SK-N-SH (cell line): ENCODE measurements around the gene LRRTM2.

ENCODE experiments used
- EP300 ChIP-seq, 2 experiments: IDR thresholded peaks; 2 replicates each; pipeline versions ENCODE4 v1.4.0 to v1.6.1; 2012; ENCODE audit warnings: borderline replicate concordance in 1 of 2, low read depth in 1 of 2, low read length in 1 of 2
- EZH2phosphoT487 ChIP-seq: fragments of 200-600 bp; sonication (generic); IDR thresholded peaks from 2 replicates; pipeline ENCODE4 v1.6.1; 2017; ENCODE audit warnings: low read depth, mixed run types, mild to moderate bottlenecking, antibody characterized with exemption, moderate library complexity, borderline replicate concordance
- JUND ChIP-seq: IDR thresholded peaks from 2 replicates; pipeline ENCODE4 v1.4.0; 2012
- NRF1 ChIP-seq: IDR thresholded peaks from 2 replicates; pipeline ENCODE4 v1.6.1; 2012; ENCODE audit warnings: low read depth, mild to moderate bottlenecking, low read length
- POLR2AphosphoS5 ChIP-seq: IDR thresholded peaks from 2 replicates; pipeline ENCODE4 v1.6.1; 2012; ENCODE audit warnings: low read depth, low read length
- RAD21 ChIP-seq: IDR thresholded peaks from 2 replicates; pipeline ENCODE4 v1.6.1; 2012; ENCODE audit warnings: mild to moderate bottlenecking, low read length
- TAF1 ChIP-seq: IDR thresholded peaks from 2 replicates; pipeline ENCODE4 v1.6.1; 2012; ENCODE audit warnings: low read depth, mild to moderate bottlenecking, low read length, moderate library complexity, borderline replicate concordance
- YY1 ChIP-seq: IDR thresholded peaks from 2 replicates; pipeline ENCODE4 v1.4.0; 2012; ENCODE audit warnings: low read depth, mild to moderate bottlenecking
- TF ChIP-seq, protein P1 (sequence below): fragments of 200-600 bp; sonication (generic); IDR thresholded peaks from 2 replicates; pipeline ENCODE4 v1.6.1; 2017; ENCODE audit warnings: antibody characterized with exemption, mild to moderate bottlenecking, moderate library complexity
- TF ChIP-seq, protein P2 (sequence below): IDR thresholded peaks from 2 replicates; pipeline ENCODE4 v1.4.0; 2012; ENCODE audit warnings: low read depth, borderline replicate concordance
- TF ChIP-seq, protein P3 (sequence below): IDR thresholded peaks from 2 replicates; pipeline ENCODE4 v1.4.0; 2012; ENCODE audit warnings: low read depth
- TF ChIP-seq, protein P4 (sequence below): fragments of 150-350 bp; IDR thresholded peaks from 2 replicates; pipeline ENCODE4 v1.6.1; 2016; ENCODE audit warnings: mild to moderate bottlenecking, low read depth, low read length

DNA sequence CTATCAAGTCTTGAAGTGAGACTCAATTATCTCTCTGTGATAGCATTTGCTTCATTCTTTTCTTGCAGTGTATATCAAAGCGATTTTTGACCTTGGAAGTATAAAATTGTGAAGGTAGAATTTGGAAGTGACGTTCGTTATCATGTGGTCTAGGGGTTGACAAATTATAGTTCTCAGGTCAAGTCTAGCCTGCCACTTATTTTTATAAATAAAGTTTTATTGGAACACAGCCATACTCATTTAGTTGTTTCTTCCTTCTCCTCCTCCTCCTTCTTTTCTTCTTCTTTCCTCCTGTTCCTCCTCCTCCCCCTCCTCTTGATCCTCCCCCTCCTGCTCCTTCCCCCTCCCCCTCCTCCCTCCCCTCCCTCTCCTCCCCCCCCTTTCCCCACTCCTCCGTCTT, 38.0 kb downstream of the LRRTM2 start:
- TF ChIP-seq, protein P1, sequence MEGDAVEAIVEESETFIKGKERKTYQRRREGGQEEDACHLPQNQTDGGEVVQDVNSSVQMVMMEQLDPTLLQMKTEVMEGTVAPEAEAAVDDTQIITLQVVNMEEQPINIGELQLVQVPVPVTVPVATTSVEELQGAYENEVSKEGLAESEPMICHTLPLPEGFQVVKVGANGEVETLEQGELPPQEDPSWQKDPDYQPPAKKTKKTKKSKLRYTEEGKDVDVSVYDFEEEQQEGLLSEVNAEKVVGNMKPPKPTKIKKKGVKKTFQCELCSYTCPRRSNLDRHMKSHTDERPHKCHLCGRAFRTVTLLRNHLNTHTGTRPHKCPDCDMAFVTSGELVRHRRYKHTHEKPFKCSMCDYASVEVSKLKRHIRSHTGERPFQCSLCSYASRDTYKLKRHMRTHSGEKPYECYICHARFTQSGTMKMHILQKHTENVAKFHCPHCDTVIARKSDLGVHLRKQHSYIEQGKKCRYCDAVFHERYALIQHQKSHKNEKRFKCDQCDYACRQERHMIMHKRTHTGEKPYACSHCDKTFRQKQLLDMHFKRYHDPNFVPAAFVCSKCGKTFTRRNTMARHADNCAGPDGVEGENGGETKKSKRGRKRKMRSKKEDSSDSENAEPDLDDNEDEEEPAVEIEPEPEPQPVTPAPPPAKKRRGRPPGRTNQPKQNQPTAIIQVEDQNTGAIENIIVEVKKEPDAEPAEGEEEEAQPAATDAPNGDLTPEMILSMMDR: no peak
- TF ChIP-seq, protein P2, sequence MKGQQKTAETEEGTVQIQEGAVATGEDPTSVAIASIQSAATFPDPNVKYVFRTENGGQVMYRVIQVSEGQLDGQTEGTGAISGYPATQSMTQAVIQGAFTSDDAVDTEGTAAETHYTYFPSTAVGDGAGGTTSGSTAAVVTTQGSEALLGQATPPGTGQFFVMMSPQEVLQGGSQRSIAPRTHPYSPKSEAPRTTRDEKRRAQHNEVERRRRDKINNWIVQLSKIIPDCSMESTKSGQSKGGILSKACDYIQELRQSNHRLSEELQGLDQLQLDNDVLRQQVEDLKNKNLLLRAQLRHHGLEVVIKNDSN: no peak
- TF ChIP-seq EP300 (IDR thresholded peaks at IDR 0.05; ENCODE audit: borderline replicate concordance in 1 of 2, low read depth in 1 of 2, low read length in 1 of 2): no peak
- no peak for TF ChIP-seq JUND
- TF ChIP-seq EZH2phosphoT487: no peak
- TF ChIP-seq YY1: no peak
- no peak for TF ChIP-seq NRF1
- TF ChIP-seq, protein P3, sequence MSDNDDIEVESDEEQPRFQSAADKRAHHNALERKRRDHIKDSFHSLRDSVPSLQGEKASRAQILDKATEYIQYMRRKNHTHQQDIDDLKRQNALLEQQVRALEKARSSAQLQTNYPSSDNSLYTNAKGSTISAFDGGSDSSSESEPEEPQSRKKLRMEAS: no peak
- TF ChIP-seq POLR2AphosphoS5: no peak
- TF ChIP-seq RAD21: no peak
- no peak for TF ChIP-seq TAF1
- TF ChIP-seq, protein P4, sequence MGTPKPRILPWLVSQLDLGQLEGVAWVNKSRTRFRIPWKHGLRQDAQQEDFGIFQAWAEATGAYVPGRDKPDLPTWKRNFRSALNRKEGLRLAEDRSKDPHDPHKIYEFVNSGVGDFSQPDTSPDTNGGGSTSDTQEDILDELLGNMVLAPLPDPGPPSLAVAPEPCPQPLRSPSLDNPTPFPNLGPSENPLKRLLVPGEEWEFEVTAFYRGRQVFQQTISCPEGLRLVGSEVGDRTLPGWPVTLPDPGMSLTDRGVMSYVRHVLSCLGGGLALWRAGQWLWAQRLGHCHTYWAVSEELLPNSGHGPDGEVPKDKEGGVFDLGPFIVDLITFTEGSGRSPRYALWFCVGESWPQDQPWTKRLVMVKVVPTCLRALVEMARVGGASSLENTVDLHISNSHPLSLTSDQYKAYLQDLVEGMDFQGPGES: no peak
